Endothelial cell of umbilical vein (primary cell): ENCODE data around the gene HID1. TPM values are rescaled to one million over a fixed set of nuclear protein-coding genes. Genes with fewer than 3 reads are reported as not detected.

Experiments
- BruUV-seq: library from RNA; stranded (reverse); fragments of 400-500 nt; replicated peaks from 2 replicates; lab custom pipeline; 2021; lab: Mats Ljungman, UMichigan
- CTCF ChIA-PET: fragments of 300-600, 350-600 bp; sonication (Branson Sonifier 250); formaldehyde crosslinking; loops from one replicate; lab custom pipeline; 2021; ENCODE audit warnings: antibody characterized with exemption, inconsistent platforms; lab: Charles Lee
- POLR2A ChIA-PET: fragments of 300-600, 350-600 bp; sonication (Branson Sonifier 250); formaldehyde crosslinking; loops from one replicate; lab custom pipeline; 2021; ENCODE audit warnings: antibody characterized with exemption, inconsistent platforms; lab: Charles Lee
- DNase-seq: peaks from one replicate; pipeline ENCODE4 v3.0.0-alpha.2; 2011; ENCODE audit warnings: low read depth, low spot score
- FAIRE-seq: peaks from 2 replicates; lab custom pipeline; 2011; peaks lifted over from hg19 to GRCh38; lab: Jason Lieb, UNC
- H2AFZ ChIP-seq: 2 replicates; pipeline ENCODE4 v1.6.0; 2012; ENCODE audit warnings: low read depth, low read length, control low read depth, inconsistent platforms
- H3K27ac ChIP-seq: 2 replicates; pipeline ENCODE4 v1.5.1; 2011; ENCODE audit warnings: low read depth, mild to moderate bottlenecking, control low read depth, low read length, moderate library complexity; ENCODE audit not compliant: insufficient read depth
- H3K27me3 ChIP-seq, 2 experiments: 2 replicates each; pipeline versions ENCODE4 v1.6.0 to v1.6.1; 2011; ENCODE audit warnings: low read length in 2 of 2, mixed read lengths in 1 of 2; ENCODE audit not compliant: control insufficient read depth in 2 of 2, insufficient read depth in 2 of 2
- H3K36me3 ChIP-seq, 2 experiments: 2 replicates in 1 of 2; 3 replicates in 1 of 2; pipeline ENCODE4 v1.5.1; 2011; ENCODE audit warnings: low read length in 2 of 2, mild to moderate bottlenecking in 1 of 2, moderate library complexity in 1 of 2; ENCODE audit not compliant: control insufficient read depth in 2 of 2, insufficient read depth in 2 of 2; ENCODE audit errors: extremely low read depth in 1 of 2
- H3K4me1 ChIP-seq: 3 replicates; pipeline ENCODE4 v1.5.1; 2011; ENCODE audit warnings: mild to moderate bottlenecking, low read length; ENCODE audit not compliant: control insufficient read depth, insufficient read depth; ENCODE audit errors: extremely low read depth
- H3K4me2 ChIP-seq: 2 replicates; pipeline ENCODE4 v1.6.1; 2011; ENCODE audit warnings: low read length, control low read depth, mixed read lengths; ENCODE audit not compliant: insufficient read depth
- H3K4me3 ChIP-seq, 3 experiments: fragments of 200-600 bp in 1 of 3; sonication (generic), shearing (Covaris generic) in 1 of 3; replicated peaks in 1 of 3; 2 replicates each; pipeline ENCODE4 v1.5.1; 2011 to 2016; ENCODE audit warnings: control low read depth in 3 of 3, low read length in 3 of 3, mild to moderate bottlenecking in 2 of 3, inconsistent platforms in 1 of 3, low read depth in 1 of 3, moderate library complexity in 1 of 3; ENCODE audit not compliant: insufficient read depth in 1 of 3
- H3K79me2 ChIP-seq: 2 replicates; pipeline ENCODE4 v1.6.0; 2012; ENCODE audit warnings: low read length, inconsistent platforms; ENCODE audit not compliant: control insufficient read depth, insufficient read depth
- H3K9ac ChIP-seq: replicated peaks from 2 replicates; pipeline ENCODE3; 2011; ENCODE audit warnings: low read length, control low read depth; ENCODE audit not compliant: insufficient read depth; ENCODE audit errors: extremely low read depth
- H3K9me1 ChIP-seq: replicated peaks from 3 replicates; pipeline ENCODE4 v1.6.0; 2011; ENCODE audit warnings: mild to moderate bottlenecking, low read length; ENCODE audit not compliant: control insufficient read depth, insufficient read depth; ENCODE audit errors: extremely low read depth
- H3K9me3 ChIP-seq: replicated peaks from 2 replicates; pipeline ENCODE4 v1.5.1; 2012; ENCODE audit warnings: low read length, inconsistent platforms; ENCODE audit not compliant: control insufficient read depth, insufficient read depth
- H4K20me1 ChIP-seq: replicated peaks from 2 replicates; pipeline ENCODE3; 2011; ENCODE audit warnings: mild to moderate bottlenecking, low read length; ENCODE audit not compliant: control insufficient read depth, insufficient read depth; ENCODE audit errors: extremely low read depth
- CTCF ChIP-seq, 2 donors: IDR thresholded peaks; 1 replicate in 1 of 2; 2 replicates in 1 of 2; pipeline ENCODE4 v1.5.1; 2011; ENCODE audit warnings: low read length in 2 of 2, mild to moderate bottlenecking in 2 of 2, moderate library complexity in 2 of 2, control low read depth in 1 of 2, inconsistent platforms in 1 of 2, low read depth in 1 of 2; ENCODE audit not compliant: insufficient read depth in 1 of 2; ENCODE audit errors: extremely low read depth in 1 of 2
- EZH2 ChIP-seq: IDR thresholded peaks from 2 replicates; pipeline ENCODE4 v1.6.1; 2012; ENCODE audit warnings: borderline replicate concordance, low read depth, mild to moderate bottlenecking, moderate library complexity, low read length, inconsistent platforms; ENCODE audit not compliant: severe bottlenecking
- FOS ChIP-seq: IDR thresholded peaks from 2 replicates; pipeline ENCODE4 v1.6.1; 2011; ENCODE audit warnings: mild to moderate bottlenecking, low read length, moderate library complexity, borderline replicate concordance; ENCODE audit not compliant: insufficient read depth
- GATA2 ChIP-seq: IDR thresholded peaks from 2 replicates; pipeline ENCODE4 v1.7.0; 2011; ENCODE audit warnings: low read depth, mild to moderate bottlenecking, moderate library complexity, mixed read lengths, low read length; ENCODE audit not compliant: insufficient read length, insufficient read depth
- JUN ChIP-seq: IDR thresholded peaks from 2 replicates; pipeline ENCODE4 v1.6.1; 2011; ENCODE audit warnings: borderline replicate concordance, low read depth; ENCODE audit not compliant: insufficient read length, insufficient read depth
- MAX ChIP-seq: IDR thresholded peaks from 2 replicates; pipeline ENCODE4 v1.6.1; 2011; ENCODE audit not compliant: insufficient read depth, insufficient read length
- MYC ChIP-seq: IDR thresholded peaks from one replicate; pipeline ENCODE4 v1.6.1; 2011; ENCODE audit warnings: mild to moderate bottlenecking, low read depth, low read length
- POLR2A ChIP-seq: IDR thresholded peaks from 2 replicates; pipeline ENCODE4 v1.6.1; 2012; ENCODE audit warnings: low read depth, mild to moderate bottlenecking, control low read depth, low read length
- POLR2AphosphoS5 ChIP-seq: IDR thresholded peaks from 2 replicates; pipeline ENCODE4 v1.6.1; 2012; ENCODE audit warnings: low read depth, mild to moderate bottlenecking, control low read depth, low read length, moderate library complexity; ENCODE audit not compliant: insufficient read depth
- dilution Hi-C: fragments of 300-500 bp; cut with MboI; formaldehyde crosslinking; loops from one replicate; pipeline ENCODE4 v1.15.0; 2019; ENCODE audit warnings: low sequenced_read_pairs; ENCODE audit not compliant: extremely low pct_ligation_motif_present
- intact Hi-C: fragments of 100-400 bp; cut with micrococcal nuclease; formaldehyde crosslinking; loops from one replicate; pipeline ENCODE4 v1.10.0; 2022
- polyA plus RNA-seq, 4 experiments: library from polyadenylated mRNA; depleted of rRNA in 3 of 4; stranded (reverse) in 3 of 4; unstranded in 1 of 4; fragments of >200 nt; gene quantifications; 2 replicates each; pipeline versions ENCODE4 v1.2.1 to v1.2.3, GENCODE V29; 2011 to 2012; ENCODE audit warnings: missing spikeins in 1 of 4
- total RNA-seq: library from RNA; stranded (reverse); gene quantifications from 2 replicates; pipeline ENCODE4 v1.2.3, GENCODE V29; 2021

The HID1 gene
- total and polyA plus RNA-seq, 2 donors (not counting 3 experiments of a cell fraction or from before 2014, with no cell fraction given), result 41.4 to 53.3 TPM

- Histone ChIP-seq H3K36me3 (peaks cover 0 to 4% of the 10 kb centered on the region in 2 experiments), H3K27ac (no peak overlapping the region), H3K9me3 (no peaks in the 10 kb centered on the region), H3K4me1 (no peaks in the 10 kb centered on the region), H3K79me2 (peaks cover 5% of the 10 kb centered on the region), H3K9ac (no peak overlapping the region), H4K20me1 (no peaks in the 10 kb centered on the region), H3K9me1 (no peaks in the 10 kb centered on the region), H3K27me3 (no peaks in the 10 kb centered on the region), H2AFZ (no peak overlapping the region), H3K4me3 (no peak overlapping the region), H3K4me2 (no peak overlapping the region)
- no peak for FAIRE-seq
- POLR2A ChIA-PET, result no interaction called here
- dilution Hi-C loops (no loop called here), intact Hi-C loops (no loop called here)
- CTCF ChIA-PET, result interaction anchor here (0.9 to 1.0 kb wide), 2 partner anchors 9 to 260 kb away, joined by 3 read pairs; no protein-coding TSS in a partner anchor
- no peak for DNase-seq
- TF ChIP-seq MAX, result no peak
- TF ChIP-seq CTCF (IDR thresholded peaks at IDR 0.05; ENCODE audit: extremely low read depth in 1 of 2, insufficient read depth in 1 of 2, low read depth in 1 of 2, low read length in 2 of 2), result no peak
- no peak for TF ChIP-seq GATA2
- TF ChIP-seq FOS, result no peak
- TF ChIP-seq POLR2AphosphoS5, result no peak
- TF ChIP-seq POLR2A, result no peak
- TF ChIP-seq JUN, result no peak
- TF ChIP-seq MYC, result no peak
- no peak for TF ChIP-seq EZH2
- BruUV-seq, result no TSS peak
Observed at GRCh38 chr17:74995847-74996246, 23.3 kb upstream of the HID1 start.
